C1 segment of cervical spinal cord (tissue), 14 donors: ENCODE measurements around the gene C1RL.

Source experiments
- DNase-seq, 14 donors: peaks; one replicate each; lab custom pipeline; 2025; lab: John Stamatoyannopoulos, UW

Gene C1RL

GRCh38 chr12:7136676-7137075, 27.7 kb upstream of the C1RL start:
- DNase-seq, result peak in 2 of 14 donors; percentile 11 to 87

- peak in 1 of 14 donors; percentile 56 for DNase-seq
These were observed 27.1 kb upstream of the C1RL start for GRCh38 chr12:7136071-7136470.

GRCh38 chr12:7134396-7135166, 25.6 kb upstream of the C1RL start:
- peak in 1 of 14 donors; percentile 42 for DNase-seq

- DNase-seq, result peak in 1 of 14 donors; percentile 44
These were observed 22.5 kb upstream of the C1RL start for GRCh38 chr12:7131502-7131866.

GRCh38 chr12:7130701-7131501, 21.9 kb upstream of the C1RL start:
- peak in 8 of 14 donors; percentile 7 to 78 (median 21) for DNase-seq

GRCh38 chr12:7129872-7130691, 21.1 kb upstream of the C1RL start, which contains the start of gene CLSTN3:
Gene CLSTN3 (plus strand): TSS chr12:7130371. CDS start chr12:7130649, 278 bp downstream.
- DNase-seq, result peak in 13 of 14 donors; percentile 38 to 92 (median 61)

- DNase-seq, result no peak
These were observed 20.4 kb upstream of the C1RL start for GRCh38 chr12:7129287-7129871.

GRCh38 chr12:7128681-7129286, 19.8 kb upstream of the C1RL start, which contains the start of gene RBP5:
Gene RBP5 (minus strand): TSS chr12:7128889. CDS start chr12:7128775, 114 bp downstream.
- no peak for DNase-seq

GRCh38 chr12:7127916-7128626, 19.1 kb upstream of the C1RL start:
- no peak for DNase-seq

GRCh38 chr12:7125632-7126227, 16.7 kb upstream of the C1RL start:
- DNase-seq, result no peak

GRCh38 chr12:7123806-7124522, 14.9 kb upstream of the C1RL start:
- no peak for DNase-seq

GRCh38 chr12:7122811-7123769, 14.1 kb upstream of the C1RL start:
- DNase-seq, result no peak

GRCh38 chr12:7121324-7121723, 12.3 kb upstream of the C1RL start:
- no peak for DNase-seq

- no peak for DNase-seq
These were observed 11.2 kb upstream of the C1RL start for GRCh38 chr12:7120166-7120565.

- no peak for DNase-seq
These were observed 9.9 kb upstream of the C1RL start for GRCh38 chr12:7118881-7119280.

GRCh38 chr12:7117670-7118069, 8.7 kb upstream of the C1RL start:
- no peak for DNase-seq

- DNase-seq, result no peak
These were observed 7.9 kb upstream of the C1RL start for GRCh38 chr12:7116916-7117315.

- no peak for DNase-seq
These were observed 7.2 kb upstream of the C1RL start for GRCh38 chr12:7116196-7116595.
